Stimulated activated naive B cell treated with anti-CD40 and anti-IgM and Interleukin-4, amounts not matched to agents 10 μg/mL and 1 μg/mL and 100 μg/mL, for 72 hours (primary cell): ENCODE data around the gene OPA3.

Experiments used
- ATAC-seq, 2 donors: fragments of 150-1000 bp; cut with Tn5 transposase; replicated peaks; 2 replicates each; pipeline ENCODE4 v1.10.0; 2021; ENCODE audit warnings: moderate library complexity in 1 of 2
- DNase-seq: peaks from one replicate; pipeline ENCODE4 v3.0.0; 2021
- H3K27ac Mint-ChIP-seq: one replicate; pipeline ENCODE4 v1.8.0; 2022; ENCODE audit warnings: mild to moderate bottlenecking, mixed read lengths
- H3K27me3 Mint-ChIP-seq, 2 donors: one replicate each; pipeline ENCODE4 v1.8.0; 2022; ENCODE audit warnings: mixed read lengths in 2 of 2
- H3K36me3 Mint-ChIP-seq, 2 donors: one replicate each; pipeline ENCODE4 v1.8.0; 2022; ENCODE audit warnings: mixed read lengths in 2 of 2, mild to moderate bottlenecking in 1 of 2
- H3K4me1 Mint-ChIP-seq, 2 donors: one replicate each; pipeline ENCODE4 v1.8.0; 2022; ENCODE audit warnings: mixed read lengths in 2 of 2, mild to moderate bottlenecking in 1 of 2
- H3K4me3 Mint-ChIP-seq, 2 donors: one replicate each; pipeline ENCODE4 v1.8.0; 2022; ENCODE audit warnings: mild to moderate bottlenecking in 2 of 2, mixed read lengths in 2 of 2, moderate library complexity in 1 of 2
- H3K9me3 Mint-ChIP-seq, 2 donors: one replicate each; pipeline ENCODE4 v1.8.0; 2022; ENCODE audit warnings: mixed read lengths in 2 of 2, mild to moderate bottlenecking in 1 of 2

OPA3 gene

GRCh38 chr19:45528744-45529419 lies 55.7 kb downstream of the OPA3 start:
- peaks cover 24 to 50% of the 10 kb centered on the region in 2 donors for H3K4me1 Mint-ChIP-seq
- DNase-seq, result no peak
- peaks cover 44 to 51% of the 10 kb centered on the region in 2 donors for H3K36me3 Mint-ChIP-seq
- peak; percentile 34 to 44 for ATAC-seq
- H3K27me3 Mint-ChIP-seq, result no peaks in the 10 kb centered on the region
- peak overlapping the region; percentile 62 to 65 for H3K4me3 Mint-ChIP-seq
- peak overlapping the region; percentile 71 for H3K27ac Mint-ChIP-seq
- H3K9me3 Mint-ChIP-seq, result peaks cover 0 to 4% of the 10 kb centered on the region in 2 donors

GRCh38 chr19:45528149-45528743 lies 56.4 kb downstream of the OPA3 start:
- H3K27me3 Mint-ChIP-seq, result no peaks in the 10 kb centered on the region
- peaks cover 49 to 57% of the 10 kb centered on the region in 2 donors for H3K36me3 Mint-ChIP-seq
- DNase-seq (no peak), ATAC-seq (no peak)
- H3K4me3 Mint-ChIP-seq, result peak overlapping the region; percentile 18 to 55
- peak overlapping the region; percentile 83 for H3K27ac Mint-ChIP-seq
- peaks cover 0 to 4% of the 10 kb centered on the region in 2 donors for H3K9me3 Mint-ChIP-seq
- H3K4me1 Mint-ChIP-seq, result peaks cover 30 to 56% of the 10 kb centered on the region in 2 donors

GRCh38 chr19:45527731-45528130 lies 56.9 kb downstream of the OPA3 start:
- Mint-ChIP-seq H3K4me1 (peaks cover 30 to 58% of the 10 kb centered on the region in 2 donors), H3K36me3 (peaks cover 49 to 58% of the 10 kb centered on the region in 2 donors), H3K9me3 (peaks cover 0 to 4% of the 10 kb centered on the region in 2 donors), H3K27me3 (no peaks in the 10 kb centered on the region), H3K27ac (peak overlapping the region; percentile 68), H3K4me3 (peak overlapping the region in 1 of 2 donors; percentile 55)
- ATAC-seq (no peak), DNase-seq (no peak)

GRCh38 chr19:45526971-45527370 lies 57.6 kb downstream of the OPA3 start:
- ATAC-seq (no peak), DNase-seq (no peak)
- peaks cover 50 to 56% of the 10 kb centered on the region in 2 donors for H3K36me3 Mint-ChIP-seq
- H3K4me3 Mint-ChIP-seq, result no peak overlapping the region
- H3K27me3 Mint-ChIP-seq, result no peaks in the 10 kb centered on the region
- peaks cover 0 to 4% of the 10 kb centered on the region in 2 donors for H3K9me3 Mint-ChIP-seq
- H3K4me1 Mint-ChIP-seq, result peaks cover 31 to 60% of the 10 kb centered on the region in 2 donors
- peak overlapping the region; percentile 68 for H3K27ac Mint-ChIP-seq

GRCh38 chr19:45526143-45526542 lies 58.5 kb downstream of the OPA3 start:
- no peaks in the 10 kb centered on the region for H3K9me3 Mint-ChIP-seq
- DNase-seq (no peak), ATAC-seq (no peak)
- no peaks in the 10 kb centered on the region for H3K27me3 Mint-ChIP-seq
- H3K4me1 Mint-ChIP-seq, result peaks cover 33 to 66% of the 10 kb centered on the region in 2 donors
- no peak overlapping the region for H3K4me3 Mint-ChIP-seq
- H3K27ac Mint-ChIP-seq, result peak overlapping the region; percentile 77
- peaks cover 46 to 54% of the 10 kb centered on the region in 2 donors for H3K36me3 Mint-ChIP-seq

GRCh38 chr19:45524575-45525129 lies 60.0 kb downstream of the OPA3 start:
- Mint-ChIP-seq H3K4me1 (peaks cover 33 to 66% of the 10 kb centered on the region in 2 donors), H3K36me3 (peaks cover 54 to 62% of the 10 kb centered on the region in 2 donors), H3K4me3 (peak overlapping the region in 1 of 2 donors; percentile 28), H3K27ac (no peak overlapping the region), H3K9me3 (no peaks in the 10 kb centered on the region), H3K27me3 (no peaks in the 10 kb centered on the region)
- no peak for DNase-seq
- ATAC-seq, result no peak

DNA sequence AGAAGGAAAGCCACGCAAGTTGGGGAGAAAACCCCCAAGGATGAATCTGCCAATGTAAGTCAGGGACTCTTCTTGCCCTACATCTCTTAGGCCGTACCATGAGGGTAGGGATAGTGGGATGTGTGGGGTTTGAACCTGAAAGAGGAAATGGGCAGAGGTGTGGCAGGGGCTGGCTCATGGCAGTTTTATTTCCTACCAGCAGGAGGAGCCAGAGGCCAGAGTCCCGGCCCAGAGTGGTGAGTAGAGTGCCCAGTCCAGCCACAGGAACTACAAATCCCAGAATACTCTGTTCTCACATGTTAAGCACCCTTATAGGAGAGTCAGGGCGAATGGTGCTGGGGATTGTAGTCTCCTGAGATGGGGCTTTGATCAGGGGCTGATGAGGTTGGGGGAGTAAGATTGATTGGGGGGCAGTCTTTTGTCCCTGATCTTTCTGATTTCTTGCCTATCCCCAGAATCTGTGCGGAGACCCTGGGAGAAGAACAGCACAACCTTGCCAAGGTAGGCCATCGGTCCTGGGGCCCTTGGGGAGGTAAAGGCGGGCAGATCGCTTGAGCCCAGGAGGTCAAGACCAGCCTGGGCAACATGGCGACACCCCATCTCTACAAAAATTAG lies 60.9 kb downstream of the OPA3 start:
- H3K4me1 Mint-ChIP-seq, result peaks cover 30 to 57% of the 10 kb centered on the region in 2 donors
- H3K36me3 Mint-ChIP-seq, result peaks cover 51 to 57% of the 10 kb centered on the region in 2 donors
- no peaks in the 10 kb centered on the region for H3K9me3 Mint-ChIP-seq
- peak; percentile 95 to 97 for ATAC-seq
- peak overlapping the region; percentile 87 for H3K27ac Mint-ChIP-seq
- peak; percentile 78 for DNase-seq
- H3K4me3 Mint-ChIP-seq, result no peak overlapping the region
- no peaks in the 10 kb centered on the region for H3K27me3 Mint-ChIP-seq

DNA sequence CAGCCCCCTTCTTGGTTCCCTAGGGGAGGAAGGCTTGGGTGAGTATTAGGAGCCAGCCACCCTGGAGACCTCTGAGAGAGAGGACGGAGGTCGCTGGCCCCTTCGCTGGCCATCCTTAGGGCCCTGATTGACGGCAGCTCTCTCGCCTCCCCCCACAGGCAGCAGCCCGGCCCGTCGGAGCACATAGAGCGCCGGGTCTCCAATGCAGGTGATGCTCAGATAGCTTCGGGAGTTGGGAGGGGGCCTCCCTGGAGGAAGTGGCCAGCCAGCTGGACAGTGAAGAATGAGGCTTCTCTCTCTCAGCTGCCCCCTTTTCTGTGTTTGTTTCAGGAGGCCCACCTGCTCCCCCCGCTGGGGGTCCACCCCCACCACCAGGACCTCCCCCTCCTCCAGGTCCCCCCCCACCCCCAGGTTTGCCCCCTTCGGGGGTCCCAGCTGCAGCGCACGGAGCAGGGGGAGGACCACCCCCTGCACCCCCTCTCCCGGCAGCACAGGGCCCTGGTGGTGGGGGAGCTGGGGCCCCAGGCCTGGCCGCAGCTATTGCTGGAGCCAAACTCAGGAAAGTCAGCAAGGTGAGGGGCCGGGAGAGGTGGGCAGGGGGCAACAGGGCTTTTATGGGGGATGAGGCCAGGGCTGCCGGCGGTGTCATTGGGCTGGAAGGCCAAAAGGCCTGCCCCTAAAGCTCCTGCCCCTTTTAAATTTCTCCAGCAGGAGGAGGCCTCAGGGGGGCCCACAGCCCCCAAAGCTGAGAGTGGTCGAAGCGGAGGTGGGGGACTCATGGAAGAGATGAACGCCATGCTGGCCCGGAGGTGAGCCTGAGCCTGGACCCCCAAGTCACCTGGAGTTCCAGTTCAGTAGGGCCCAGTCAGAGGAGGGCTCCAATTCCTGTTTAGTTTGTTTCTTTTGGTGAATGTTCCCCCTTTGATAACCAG lies 62.3 kb downstream of the OPA3 start:
- Mint-ChIP-seq H3K4me1 (peaks cover 25 to 46% of the 10 kb centered on the region in 2 donors), H3K27ac (peak overlapping the region; percentile 20), H3K4me3 (no peak overlapping the region), H3K36me3 (peaks cover 51 to 57% of the 10 kb centered on the region in 2 donors), H3K9me3 (no peaks in the 10 kb centered on the region), H3K27me3 (no peaks in the 10 kb centered on the region)
- DNase-seq, result no peak
- ATAC-seq, result no peak

DNA sequence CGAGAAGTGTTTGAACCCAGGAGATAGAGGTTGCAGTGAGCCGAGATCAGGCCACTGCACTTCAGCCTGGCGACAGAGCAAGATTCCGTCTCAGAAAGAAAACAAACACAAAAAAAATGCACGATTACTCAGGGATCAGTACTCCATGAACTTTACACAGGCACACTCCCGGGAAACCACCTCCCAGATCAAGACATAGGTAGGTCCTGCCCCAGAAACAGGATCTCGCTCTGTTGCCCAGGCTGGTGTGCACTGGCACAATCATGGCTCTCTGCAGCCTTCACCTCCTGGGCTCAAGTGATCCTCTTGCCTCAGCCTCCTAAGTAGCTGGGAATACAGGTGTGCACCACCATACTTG lies 66.2 kb downstream of the OPA3 start:
- Mint-ChIP-seq H3K27ac (no peak overlapping the region), H3K4me3 (no peak overlapping the region), H3K36me3 (peaks cover 46 to 62% of the 10 kb centered on the region in 2 donors), H3K4me1 (peaks cover 40 to 54% of the 10 kb centered on the region in 2 donors), H3K9me3 (no peaks in the 10 kb centered on the region), H3K27me3 (no peaks in the 10 kb centered on the region)
- DNase-seq (no peak), ATAC-seq (no peak)

GRCh38 chr19:45517641-45518468 lies 66.7 kb downstream of the OPA3 start:
- no peaks in the 10 kb centered on the region for H3K27me3 Mint-ChIP-seq
- peaks cover 42 to 56% of the 10 kb centered on the region in 2 donors for H3K4me1 Mint-ChIP-seq
- H3K27ac Mint-ChIP-seq, result peak overlapping the region; percentile 42
- DNase-seq, result no peak
- H3K4me3 Mint-ChIP-seq, result no peak overlapping the region
- no peak for ATAC-seq
- no peaks in the 10 kb centered on the region for H3K9me3 Mint-ChIP-seq
- H3K36me3 Mint-ChIP-seq, result peaks cover 47 to 63% of the 10 kb centered on the region in 2 donors

GRCh38 chr19:45517238-45517637 lies 67.4 kb downstream of the OPA3 start:
- Mint-ChIP-seq H3K9me3 (no peaks in the 10 kb centered on the region), H3K36me3 (peaks cover 49 to 65% of the 10 kb centered on the region in 2 donors), H3K4me1 (peaks cover 44 to 62% of the 10 kb centered on the region in 2 donors), H3K27me3 (no peaks in the 10 kb centered on the region), H3K4me3 (no peak overlapping the region), H3K27ac (peak overlapping the region; percentile 6)
- DNase-seq (no peak), ATAC-seq (no peak)

GRCh38 chr19:45515807-45516401 lies 68.7 kb downstream of the OPA3 start:
- peaks cover 46 to 63% of the 10 kb centered on the region in 2 donors for H3K36me3 Mint-ChIP-seq
- peak overlapping the region; percentile 71 to 74 for H3K4me3 Mint-ChIP-seq
- ATAC-seq, result peak in 1 of 2 donors; percentile 25

More at GRCh38 chr19:45515807-45516401, 68.7 kb downstream of the OPA3 start:
- no peak for DNase-seq
- no peaks in the 10 kb centered on the region for H3K27me3 Mint-ChIP-seq
- peak overlapping the region; percentile 98 for H3K27ac Mint-ChIP-seq
- H3K9me3 Mint-ChIP-seq, result no peaks in the 10 kb centered on the region
- peaks cover 48 to 65% of the 10 kb centered on the region in 2 donors for H3K4me1 Mint-ChIP-seq
